Activated naive CD4-positive, alpha-beta T cell treated with anti-CD3 and anti-CD28 coated beads, Interleukin-2, amount 50 U/mL, for 24 hours (primary cell): ENCODE results near the gene PRUNE2.

Experiments
- H3K27ac Mint-ChIP-seq: one replicate; pipeline ENCODE4 v1.8.0; 2021; ENCODE audit warnings: mild to moderate bottlenecking, mixed read lengths
- H3K27me3 Mint-ChIP-seq: one replicate; pipeline ENCODE4 v1.8.0; 2021; ENCODE audit warnings: mixed read lengths
- H3K36me3 Mint-ChIP-seq: one replicate; pipeline ENCODE4 v1.8.0; 2021; ENCODE audit warnings: mixed read lengths
- H3K4me1 Mint-ChIP-seq: one replicate; pipeline ENCODE4 v1.8.0; 2021; ENCODE audit warnings: mixed read lengths
- H3K4me3 Mint-ChIP-seq: one replicate; pipeline ENCODE4 v1.8.0; 2021; ENCODE audit warnings: mild to moderate bottlenecking, mixed read lengths
- H3K9me3 Mint-ChIP-seq: one replicate; pipeline ENCODE4 v1.8.0; 2021; ENCODE audit warnings: mixed read lengths

The PRUNE2 gene

GRCh38 chr9:76620581-76620980 is 285.3 kb downstream of the PRUNE2 start:
- H3K27ac Mint-ChIP-seq = no peak overlapping the region
- H3K36me3 Mint-ChIP-seq = no peaks in the 10 kb centered on the region
- H3K9me3 Mint-ChIP-seq = no peaks in the 10 kb centered on the region
- peaks cover 15% of the 10 kb centered on the region for H3K27me3 Mint-ChIP-seq
- H3K4me1 Mint-ChIP-seq = no peaks in the 10 kb centered on the region
- no peak overlapping the region for H3K4me3 Mint-ChIP-seq

- Mint-ChIP-seq H3K4me3 (no peak overlapping the region), H3K36me3 (no peaks in the 10 kb centered on the region), H3K27me3 (peaks cover 15% of the 10 kb centered on the region), H3K4me1 (peaks cover 4% of the 10 kb centered on the region), H3K9me3 (no peaks in the 10 kb centered on the region), H3K27ac (no peak overlapping the region)
Observed at GRCh38 chr9:76619640-76620039, 286.3 kb downstream of the PRUNE2 start.

DNA sequence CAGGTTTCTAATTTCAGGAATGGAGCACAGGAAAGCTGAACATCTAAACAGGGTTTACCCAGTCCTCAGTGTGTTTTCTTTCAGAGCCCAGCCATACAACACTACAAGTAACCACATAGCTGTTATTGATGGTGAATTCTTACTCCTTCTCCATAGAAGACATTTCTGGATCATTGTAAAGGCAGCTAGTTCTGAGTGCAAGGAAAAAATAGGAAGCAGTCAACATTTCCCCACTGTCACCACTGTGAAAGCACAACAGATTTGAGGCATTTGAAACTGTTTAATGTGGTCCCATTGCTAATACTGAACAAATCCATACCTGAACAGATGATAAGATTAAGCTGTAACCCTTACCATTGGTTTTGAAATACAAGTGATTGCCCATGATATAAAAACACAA is 286.7 kb downstream of the PRUNE2 start:
- H3K27ac Mint-ChIP-seq = no peak overlapping the region
- H3K9me3 Mint-ChIP-seq = no peaks in the 10 kb centered on the region
- peaks cover 16% of the 10 kb centered on the region for H3K27me3 Mint-ChIP-seq
- H3K4me1 Mint-ChIP-seq = peaks cover 5% of the 10 kb centered on the region
- no peaks in the 10 kb centered on the region for H3K36me3 Mint-ChIP-seq
- no peak overlapping the region for H3K4me3 Mint-ChIP-seq

GRCh38 chr9:76618762-76619161 is 287.2 kb downstream of the PRUNE2 start:
- Mint-ChIP-seq H3K4me1 (peaks cover 5% of the 10 kb centered on the region), H3K9me3 (no peaks in the 10 kb centered on the region), H3K36me3 (no peaks in the 10 kb centered on the region), H3K27me3 (peaks cover 16% of the 10 kb centered on the region), H3K4me3 (no peak overlapping the region), H3K27ac (no peak overlapping the region)

DNA sequence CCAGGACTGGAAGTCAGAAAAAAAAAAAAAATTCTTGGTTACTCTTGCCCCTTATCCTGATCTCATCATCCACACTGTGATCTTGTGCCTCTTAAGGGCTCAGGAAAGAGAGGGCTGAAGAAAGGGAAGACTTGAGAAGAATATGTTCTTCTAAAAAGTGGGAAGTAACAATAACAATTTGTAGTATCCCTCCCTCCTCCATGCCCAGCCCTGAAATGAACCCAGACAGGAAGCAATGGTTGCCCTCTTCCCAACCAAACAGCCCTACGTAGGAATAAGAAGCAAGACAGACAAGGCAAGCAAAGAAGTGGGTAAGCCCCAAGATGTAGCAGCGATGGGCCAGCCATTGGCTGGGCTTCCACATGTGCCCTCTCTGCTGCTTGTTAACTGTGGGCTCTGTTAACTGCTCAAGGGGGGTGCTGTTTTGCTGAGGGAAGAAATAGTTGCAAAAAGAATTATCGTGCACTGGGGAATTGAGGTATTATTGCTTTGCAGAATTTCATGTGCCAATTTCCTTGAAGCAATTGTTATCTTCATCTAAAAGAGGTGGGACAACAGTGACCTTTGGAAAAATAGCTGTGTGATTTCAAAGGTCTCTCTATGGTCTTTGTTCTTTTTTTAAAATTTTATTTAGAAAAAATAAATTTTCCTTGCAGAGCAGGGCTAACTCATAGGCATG is 288.3 kb downstream of the PRUNE2 start:
- no peak overlapping the region for H3K27ac Mint-ChIP-seq
- H3K27me3 Mint-ChIP-seq = peaks cover 19% of the 10 kb centered on the region
- H3K4me1 Mint-ChIP-seq = peaks cover 5% of the 10 kb centered on the region
- H3K36me3 Mint-ChIP-seq = no peaks in the 10 kb centered on the region
- no peaks in the 10 kb centered on the region for H3K9me3 Mint-ChIP-seq
- H3K4me3 Mint-ChIP-seq = no peak overlapping the region

- Mint-ChIP-seq H3K4me1 (peaks cover 5% of the 10 kb centered on the region), H3K36me3 (no peaks in the 10 kb centered on the region), H3K27me3 (peaks cover 20% of the 10 kb centered on the region), H3K27ac (no peak overlapping the region), H3K4me3 (no peak overlapping the region), H3K9me3 (no peaks in the 10 kb centered on the region)
Observed at GRCh38 chr9:76616780-76617179, 289.1 kb downstream of the PRUNE2 start.

DNA sequence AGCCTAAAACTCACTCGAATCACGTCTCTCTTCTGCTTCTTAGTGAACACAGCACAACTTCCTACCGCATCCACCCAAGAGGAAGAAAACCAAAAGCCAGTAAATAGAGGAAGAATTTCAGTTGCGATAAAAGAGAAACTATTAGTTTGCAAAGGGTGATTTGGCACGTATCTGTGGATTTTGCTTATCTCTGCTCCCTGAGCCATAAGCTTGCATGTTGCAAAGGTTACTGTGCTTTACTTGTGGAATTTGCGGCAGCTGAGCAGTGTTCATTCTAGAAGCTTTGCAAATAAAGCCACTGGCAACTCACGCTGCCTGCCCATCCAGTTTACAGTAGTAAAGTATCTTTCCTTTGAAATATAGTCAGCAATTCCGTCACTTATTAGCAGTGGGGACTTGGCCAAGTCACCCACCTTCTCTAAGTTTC is 290.7 kb downstream of the PRUNE2 start:
- no peaks in the 10 kb centered on the region for H3K36me3 Mint-ChIP-seq
- no peak overlapping the region for H3K27ac Mint-ChIP-seq
- H3K9me3 Mint-ChIP-seq = no peaks in the 10 kb centered on the region
- H3K27me3 Mint-ChIP-seq = peaks cover 23% of the 10 kb centered on the region
- H3K4me1 Mint-ChIP-seq = peaks cover 5% of the 10 kb centered on the region
- no peak overlapping the region for H3K4me3 Mint-ChIP-seq

DNA sequence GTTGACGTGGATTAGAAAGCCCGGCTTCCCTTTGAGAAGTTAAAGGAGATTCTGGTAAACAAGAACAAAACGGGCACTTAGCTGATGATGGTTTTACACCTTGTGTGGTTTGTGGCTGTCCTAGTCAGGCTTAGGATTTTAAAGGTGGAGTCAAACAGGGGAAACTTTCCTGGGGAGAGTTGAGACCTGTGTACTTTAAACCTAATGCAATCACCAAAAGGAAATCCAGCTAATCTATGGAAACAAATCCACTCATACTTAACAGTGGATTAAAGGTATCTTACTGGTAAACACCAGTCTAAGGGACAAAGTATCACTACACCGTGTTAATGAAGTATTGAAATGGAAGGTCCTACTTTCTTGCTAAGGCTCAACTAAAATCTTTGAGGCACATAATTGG is 291.9 kb downstream of the PRUNE2 start:
- Mint-ChIP-seq H3K4me1 (peaks cover 5% of the 10 kb centered on the region), H3K36me3 (no peaks in the 10 kb centered on the region), H3K27me3 (peaks cover 19% of the 10 kb centered on the region), H3K4me3 (no peak overlapping the region), H3K9me3 (no peaks in the 10 kb centered on the region), H3K27ac (no peak overlapping the region)

GRCh38 chr9:76613150-76613781 is 292.6 kb downstream of the PRUNE2 start:
- Mint-ChIP-seq H3K4me3 (no peak overlapping the region), H3K27me3 (peaks cover 15% of the 10 kb centered on the region), H3K9me3 (no peaks in the 10 kb centered on the region), H3K4me1 (peaks cover 5% of the 10 kb centered on the region), H3K36me3 (no peaks in the 10 kb centered on the region), H3K27ac (no peak overlapping the region)

DNA sequence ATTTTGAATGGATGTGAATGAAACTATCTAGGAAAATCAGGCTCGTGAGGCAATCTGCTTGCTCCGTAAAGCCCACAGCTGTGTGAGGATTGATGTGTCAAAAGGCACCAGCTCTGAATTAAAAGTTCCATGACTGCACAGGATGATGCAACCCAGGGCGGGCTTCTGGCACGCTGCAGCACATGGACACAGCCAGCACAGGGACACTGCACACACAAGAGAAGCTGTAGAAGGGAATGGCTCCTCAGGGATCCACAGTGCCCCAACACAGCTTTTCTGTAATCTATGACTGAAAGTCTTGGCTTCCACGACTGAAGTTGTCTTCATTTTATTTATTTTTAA is 295.9 kb downstream of the PRUNE2 start:
- Mint-ChIP-seq H3K4me3 (no peak overlapping the region), H3K4me1 (peaks cover 4% of the 10 kb centered on the region), H3K27me3 (peaks cover 9% of the 10 kb centered on the region), H3K27ac (no peak overlapping the region), H3K36me3 (no peaks in the 10 kb centered on the region), H3K9me3 (no peaks in the 10 kb centered on the region)

- Mint-ChIP-seq H3K4me3 (no peak overlapping the region), H3K9me3 (no peaks in the 10 kb centered on the region), H3K36me3 (no peaks in the 10 kb centered on the region), H3K27ac (no peak overlapping the region), H3K4me1 (no peaks in the 10 kb centered on the region), H3K27me3 (peaks cover 8% of the 10 kb centered on the region)
Observed at GRCh38 chr9:76609285-76610010, 296.5 kb downstream of the PRUNE2 start.

GRCh38 chr9:76608575-76609273 is 297.2 kb downstream of the PRUNE2 start:
- no peak overlapping the region for H3K27ac Mint-ChIP-seq
- peaks cover 8% of the 10 kb centered on the region for H3K27me3 Mint-ChIP-seq
- H3K4me3 Mint-ChIP-seq = no peak overlapping the region
- no peaks in the 10 kb centered on the region for H3K36me3 Mint-ChIP-seq
- no peaks in the 10 kb centered on the region for H3K4me1 Mint-ChIP-seq
- no peaks in the 10 kb centered on the region for H3K9me3 Mint-ChIP-seq

DNA sequence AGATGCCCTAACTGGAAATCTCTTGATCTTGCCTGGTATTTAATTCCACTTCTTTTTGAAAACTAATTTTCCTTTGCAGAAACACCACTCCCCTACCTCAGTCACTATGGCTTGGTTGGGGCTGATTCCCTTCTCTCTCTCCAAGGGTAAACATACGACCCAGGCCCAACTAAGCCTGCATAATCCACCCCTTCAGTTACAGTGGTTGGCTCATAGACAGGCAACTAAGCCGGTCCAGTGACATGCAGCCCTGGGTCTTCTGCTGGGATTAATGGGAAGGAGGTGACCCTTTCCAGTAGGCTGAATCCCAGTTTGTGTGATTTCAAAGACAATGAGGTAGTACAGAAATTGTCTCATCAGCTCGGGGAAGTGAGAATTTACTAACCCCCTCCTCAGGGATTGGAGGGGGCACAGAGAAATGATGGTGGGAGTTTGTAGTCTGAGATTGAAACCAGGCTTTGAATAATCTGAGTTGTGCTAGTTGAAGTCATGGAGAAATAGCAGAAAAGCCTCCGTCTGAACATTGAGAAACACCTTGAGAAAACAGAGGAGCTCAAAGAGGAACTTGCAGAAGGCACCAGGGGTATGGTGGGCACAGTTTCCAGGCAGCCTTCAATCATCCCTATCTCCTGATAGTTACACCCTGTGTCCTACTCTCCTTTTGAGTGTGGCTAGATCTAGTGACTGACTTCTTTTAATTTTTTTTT is 298.0 kb downstream of the PRUNE2 start:
- no peaks in the 10 kb centered on the region for H3K9me3 Mint-ChIP-seq
- H3K4me1 Mint-ChIP-seq = no peaks in the 10 kb centered on the region

GRCh38 chr9:76605321-76605900 is 300.5 kb downstream of the PRUNE2 start:
- peaks cover 2% of the 10 kb centered on the region for H3K27me3 Mint-ChIP-seq
- H3K4me3 Mint-ChIP-seq = no peak overlapping the region
- no peak overlapping the region for H3K27ac Mint-ChIP-seq
- H3K9me3 Mint-ChIP-seq = no peaks in the 10 kb centered on the region
- no peaks in the 10 kb centered on the region for H3K36me3 Mint-ChIP-seq
- no peaks in the 10 kb centered on the region for H3K4me1 Mint-ChIP-seq

More for the DNA sequence above, 298.0 kb downstream of the PRUNE2 start:
- Mint-ChIP-seq H3K27ac (no peak overlapping the region), H3K4me3 (no peak overlapping the region), H3K27me3 (peaks cover 6% of the 10 kb centered on the region), H3K36me3 (no peaks in the 10 kb centered on the region)

- Mint-ChIP-seq H3K4me3 (no peak overlapping the region), H3K27me3 (peaks cover 3% of the 10 kb centered on the region), H3K4me1 (no peaks in the 10 kb centered on the region), H3K27ac (no peak overlapping the region), H3K36me3 (no peaks in the 10 kb centered on the region), H3K9me3 (no peaks in the 10 kb centered on the region)
Observed at GRCh38 chr9:76603931-76604570, 301.9 kb downstream of the PRUNE2 start.
